Measurements from ENCODE around the gene C1QTNF7. TPM values are rescaled to one million over a fixed set of nuclear protein-coding genes. Genes with fewer than 3 reads are reported as not detected.

C1QTNF7 gene
- total RNA-seq, 1 experiment from 2014 or later = 0.04 TPM

- CTCF ChIA-PET = no interaction called here
- Mint-ChIP-seq H3K4me1 (peaks cover 13% of the 10 kb centered on the region), H3K27ac (no peak overlapping the region), H3K27me3 (ENCODE audit: low read depth) (no peaks in the 10 kb centered on the region), H3K4me3 (no peak overlapping the region), H3K9me3 (peaks cover 19% of the 10 kb centered on the region), H3K36me3 (peaks cover 29% of the 10 kb centered on the region)
- POLR2A ChIA-PET = no interaction called here
- DNase-seq (ENCODE audit: low spot score) (no peak), ATAC-seq (no peak)
- TF ChIP-seq, protein P1, sequence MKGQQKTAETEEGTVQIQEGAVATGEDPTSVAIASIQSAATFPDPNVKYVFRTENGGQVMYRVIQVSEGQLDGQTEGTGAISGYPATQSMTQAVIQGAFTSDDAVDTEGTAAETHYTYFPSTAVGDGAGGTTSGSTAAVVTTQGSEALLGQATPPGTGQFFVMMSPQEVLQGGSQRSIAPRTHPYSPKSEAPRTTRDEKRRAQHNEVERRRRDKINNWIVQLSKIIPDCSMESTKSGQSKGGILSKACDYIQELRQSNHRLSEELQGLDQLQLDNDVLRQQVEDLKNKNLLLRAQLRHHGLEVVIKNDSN (CRISPR knock-in tag; IDR thresholded peaks at IDR 0.05) = no peak
- TF ChIP-seq SOX15 (CRISPR knock-in tag; IDR thresholded peaks at IDR 0.05) = no peak
- TF ChIP-seq, protein P2, sequence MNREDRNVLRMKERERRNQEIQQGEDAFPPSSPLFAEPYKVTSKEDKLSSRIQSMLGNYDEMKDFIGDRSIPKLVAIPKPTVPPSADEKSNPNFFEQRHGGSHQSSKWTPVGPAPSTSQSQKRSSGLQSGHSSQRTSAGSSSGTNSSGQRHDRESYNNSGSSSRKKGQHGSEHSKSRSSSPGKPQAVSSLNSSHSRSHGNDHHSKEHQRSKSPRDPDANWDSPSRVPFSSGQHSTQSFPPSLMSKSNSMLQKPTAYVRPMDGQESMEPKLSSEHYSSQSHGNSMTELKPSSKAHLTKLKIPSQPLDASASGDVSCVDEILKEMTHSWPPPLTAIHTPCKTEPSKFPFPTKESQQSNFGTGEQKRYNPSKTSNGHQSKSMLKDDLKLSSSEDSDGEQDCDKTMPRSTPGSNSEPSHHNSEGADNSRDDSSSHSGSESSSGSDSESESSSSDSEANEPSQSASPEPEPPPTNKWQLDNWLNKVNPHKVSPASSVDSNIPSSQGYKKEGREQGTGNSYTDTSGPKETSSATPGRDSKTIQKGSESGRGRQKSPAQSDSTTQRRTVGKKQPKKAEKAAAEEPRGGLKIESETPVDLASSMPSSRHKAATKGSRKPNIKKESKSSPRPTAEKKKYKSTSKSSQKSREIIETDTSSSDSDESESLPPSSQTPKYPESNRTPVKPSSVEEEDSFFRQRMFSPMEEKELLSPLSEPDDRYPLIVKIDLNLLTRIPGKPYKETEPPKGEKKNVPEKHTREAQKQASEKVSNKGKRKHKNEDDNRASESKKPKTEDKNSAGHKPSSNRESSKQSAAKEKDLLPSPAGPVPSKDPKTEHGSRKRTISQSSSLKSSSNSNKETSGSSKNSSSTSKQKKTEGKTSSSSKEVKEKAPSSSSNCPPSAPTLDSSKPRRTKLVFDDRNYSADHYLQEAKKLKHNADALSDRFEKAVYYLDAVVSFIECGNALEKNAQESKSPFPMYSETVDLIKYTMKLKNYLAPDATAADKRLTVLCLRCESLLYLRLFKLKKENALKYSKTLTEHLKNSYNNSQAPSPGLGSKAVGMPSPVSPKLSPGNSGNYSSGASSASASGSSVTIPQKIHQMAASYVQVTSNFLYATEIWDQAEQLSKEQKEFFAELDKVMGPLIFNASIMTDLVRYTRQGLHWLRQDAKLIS (CRISPR knock-in tag; IDR thresholded peaks at IDR 0.05; ENCODE audit: borderline replicate concordance) = no peak
- TF ChIP-seq, protein P3, sequence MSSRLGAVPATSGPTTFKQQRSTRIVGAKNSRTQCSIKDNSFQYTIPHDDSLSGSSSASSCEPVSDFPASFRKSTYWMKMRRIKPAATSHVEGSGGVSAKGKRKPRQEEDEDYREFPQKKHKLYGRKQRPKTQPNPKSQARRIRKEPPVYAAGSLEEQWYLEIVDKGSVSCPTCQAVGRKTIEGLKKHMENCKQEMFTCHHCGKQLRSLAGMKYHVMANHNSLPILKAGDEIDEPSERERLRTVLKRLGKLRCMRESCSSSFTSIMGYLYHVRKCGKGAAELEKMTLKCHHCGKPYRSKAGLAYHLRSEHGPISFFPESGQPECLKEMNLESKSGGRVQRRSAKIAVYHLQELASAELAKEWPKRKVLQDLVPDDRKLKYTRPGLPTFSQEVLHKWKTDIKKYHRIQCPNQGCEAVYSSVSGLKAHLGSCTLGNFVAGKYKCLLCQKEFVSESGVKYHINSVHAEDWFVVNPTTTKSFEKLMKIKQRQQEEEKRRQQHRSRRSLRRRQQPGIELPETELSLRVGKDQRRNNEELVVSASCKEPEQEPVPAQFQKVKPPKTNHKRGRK (CRISPR knock-in tag; IDR thresholded peaks at IDR 0.05; ENCODE audit: borderline replicate concordance) = no peak
Measured at GRCh38 chr4:15482842-15483241, 55.0 kb downstream of the C1QTNF7 start.

GRCh38 chr4:15488136-15488535 is 60.3 kb downstream of the C1QTNF7 start:
- Mint-ChIP-seq H3K4me3 (no peak overlapping the region), H3K27me3 (ENCODE audit: low read depth) (no peaks in the 10 kb centered on the region), H3K4me1 (peaks cover 9% of the 10 kb centered on the region), H3K9me3 (peaks cover 31% of the 10 kb centered on the region), H3K36me3 (peaks cover 45% of the 10 kb centered on the region), H3K27ac (no peak overlapping the region)
- DNase-seq (ENCODE audit: low spot score) (no peak), ATAC-seq (no peak)
- TF ChIP-seq, protein P4, sequence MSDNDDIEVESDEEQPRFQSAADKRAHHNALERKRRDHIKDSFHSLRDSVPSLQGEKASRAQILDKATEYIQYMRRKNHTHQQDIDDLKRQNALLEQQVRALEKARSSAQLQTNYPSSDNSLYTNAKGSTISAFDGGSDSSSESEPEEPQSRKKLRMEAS (CRISPR knock-in tag; IDR thresholded peaks at IDR 0.05) = no peak
- POLR2A ChIA-PET = no interaction called here
- CTCF ChIA-PET = no interaction called here

DNA sequence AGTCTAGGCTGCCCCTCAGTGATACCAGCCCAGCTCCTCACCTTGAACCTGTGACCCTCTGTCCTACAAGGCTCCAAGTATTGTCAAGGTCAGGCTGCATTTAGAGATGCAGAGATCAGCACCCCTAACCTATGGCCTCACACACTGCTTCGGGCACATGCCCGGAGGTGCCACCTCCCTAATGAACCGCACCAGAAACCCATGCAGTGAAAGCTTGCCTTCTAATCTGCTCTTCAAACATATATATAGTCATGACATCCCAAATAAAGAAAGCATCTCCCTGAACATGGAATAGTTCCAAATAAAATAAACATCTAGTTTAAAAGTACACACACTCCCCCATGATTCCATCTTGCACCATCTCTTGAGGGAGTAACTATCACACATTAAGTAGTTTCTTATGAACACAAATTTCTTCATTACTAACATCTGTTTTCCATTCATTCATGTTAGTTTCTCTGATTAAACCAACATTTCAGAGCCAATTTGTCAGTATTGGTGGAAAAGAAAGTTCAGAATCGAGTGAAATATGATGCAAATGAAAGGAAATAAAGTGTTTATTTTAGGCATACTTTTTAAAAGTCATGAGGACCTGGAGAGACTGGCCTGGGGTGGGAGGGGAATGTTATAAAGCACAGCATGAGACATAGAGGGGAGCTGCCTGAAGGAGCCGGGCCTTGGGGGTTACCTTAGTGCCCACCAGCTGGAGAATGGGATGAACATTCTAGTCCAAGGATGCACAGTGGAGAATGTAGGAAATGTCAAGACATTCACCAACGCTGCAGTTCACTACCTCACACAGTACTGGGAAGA is 61.0 kb downstream of the C1QTNF7 start:
- Mint-ChIP-seq H3K36me3 (peaks cover 45% of the 10 kb centered on the region), H3K4me3 (no peak overlapping the region), H3K27ac (no peak overlapping the region), H3K9me3 (peaks cover 31% of the 10 kb centered on the region), H3K4me1 (peaks cover 9% of the 10 kb centered on the region), H3K27me3 (ENCODE audit: low read depth) (no peaks in the 10 kb centered on the region)
- CTCF ChIA-PET = no interaction called here
- DNase-seq (ENCODE audit: low spot score) (no peak), ATAC-seq (no peak)
- POLR2A ChIA-PET = no interaction called here
- TF ChIP-seq, protein P5, sequence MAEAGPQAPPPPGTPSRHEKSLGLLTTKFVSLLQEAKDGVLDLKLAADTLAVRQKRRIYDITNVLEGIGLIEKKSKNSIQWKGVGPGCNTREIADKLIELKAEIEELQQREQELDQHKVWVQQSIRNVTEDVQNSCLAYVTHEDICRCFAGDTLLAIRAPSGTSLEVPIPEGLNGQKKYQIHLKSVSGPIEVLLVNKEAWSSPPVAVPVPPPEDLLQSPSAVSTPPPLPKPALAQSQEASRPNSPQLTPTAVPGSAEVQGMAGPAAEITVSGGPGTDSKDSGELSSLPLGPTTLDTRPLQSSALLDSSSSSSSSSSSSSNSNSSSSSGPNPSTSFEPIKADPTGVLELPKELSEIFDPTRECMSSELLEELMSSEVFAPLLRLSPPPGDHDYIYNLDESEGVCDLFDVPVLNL (CRISPR knock-in tag; IDR thresholded peaks at IDR 0.05; ENCODE audit: borderline replicate concordance, low read depth) = no peak
- TF ChIP-seq CTCF (IDR thresholded peaks at IDR 0.05) (no peak), MXD4 (CRISPR knock-in tag; IDR thresholded peaks at IDR 0.05; ENCODE audit: borderline replicate concordance) (no peak), ZNF138 (CRISPR knock-in tag; conservative IDR thresholded peaks at IDR 0.05) (no peak), ZNF396 (CRISPR knock-in tag; IDR thresholded peaks at IDR 0.05; ENCODE audit: borderline replicate concordance) (no peak), ZNF232 (CRISPR knock-in tag; IDR thresholded peaks at IDR 0.05) (no peak), ZNF532 (CRISPR knock-in tag; IDR thresholded peaks at IDR 0.05; ENCODE audit: borderline replicate concordance) (no peak)

All from WTC11 (cell line).